H1 (cell line): ENCODE results near the gene ACSF3. TPM values are rescaled to one million over a fixed set of nuclear protein-coding genes. Genes with fewer than 3 reads are reported as not detected.
A peak's percentile ranks its signal among the peaks of the same experiment; 100 is the strongest.

Experiments used
- CTCF ChIA-PET: fragments of 300-600 bp; sonication (Branson Sonifier 250); formaldehyde crosslinking; loops from one replicate; lab custom pipeline; 2021; ENCODE audit not compliant: partially characterized antibody; lab: Charles Lee
- POLR2A ChIA-PET: fragments of 300-600 bp; sonication (Branson Sonifier 250); formaldehyde crosslinking; loops from one replicate; lab custom pipeline; 2021; ENCODE audit warnings: inconsistent platforms; ENCODE audit not compliant: partially characterized antibody; lab: Charles Lee
- DNase-seq, 2 experiments: peaks; one replicate each; pipeline versions ENCODE4 v3.0.0 to v3.0.0-alpha.2; 2010 to 2022; ENCODE audit warnings: low spot score in 2 of 2, low read depth in 1 of 2, mixed read lengths in 1 of 2
- FAIRE-seq: peaks from 2 replicates; lab custom pipeline; 2011; peaks lifted over from hg19 to GRCh38; lab: Jason Lieb, UNC
- H2AFZ ChIP-seq: 2 replicates; pipeline ENCODE4 v1.8.1; 2012; ENCODE audit warnings: low read length, inconsistent platforms
- H2AK5ac ChIP-seq: 2 replicates; pipeline ENCODE4 v1.6.1; 2013; ENCODE audit warnings: low read depth, low read length
- H2BK120ac ChIP-seq: replicated peaks from 2 replicates; pipeline ENCODE3; 2013; ENCODE audit warnings: low read depth, low read length, inconsistent platforms
- H2BK12ac ChIP-seq: 2 replicates; pipeline ENCODE4 v1.6.1; 2013; ENCODE audit warnings: low read depth, low read length
- H2BK15ac ChIP-seq: 2 replicates; pipeline ENCODE4 v1.6.1; 2013; ENCODE audit warnings: low read length
- H2BK20ac ChIP-seq: 2 replicates; pipeline ENCODE4 v1.6.1; 2013; ENCODE audit warnings: low read length
- H2BK5ac ChIP-seq: 2 replicates; pipeline ENCODE4 v1.6.1; 2013; ENCODE audit warnings: low read depth, low read length
- H3K14ac ChIP-seq: 2 replicates; pipeline ENCODE4 v1.6.1; 2013; ENCODE audit warnings: inconsistent platforms; ENCODE audit not compliant: insufficient read length
- H3K18ac ChIP-seq: 2 replicates; pipeline ENCODE4 v1.6.1; 2013; ENCODE audit warnings: low read length; ENCODE audit errors: extremely low read depth
- H3K23ac ChIP-seq: 2 replicates; pipeline ENCODE4 v1.6.1; 2013; ENCODE audit warnings: inconsistent platforms; ENCODE audit not compliant: insufficient read length
- H3K23me2 ChIP-seq: 2 replicates; pipeline ENCODE4 v1.6.1; 2013; ENCODE audit warnings: low read depth, low read length
- H3K27ac ChIP-seq: 2 replicates; pipeline ENCODE4 v1.6.1; 2011; ENCODE audit warnings: low read depth, low read length, inconsistent platforms
- H3K27me3 ChIP-seq, 4 experiments: replicated peaks in 1 of 4; 1 replicate in 1 of 4; 2 replicates in 3 of 4; pipeline versions ENCODE4 v1.6.1 to v1.8.1; 2011 to 2013; ENCODE audit warnings: low read length in 3 of 4, mild to moderate bottlenecking in 3 of 4, inconsistent platforms in 2 of 4, mixed read lengths in 2 of 4, moderate library complexity in 1 of 4; ENCODE audit not compliant: control insufficient read depth in 3 of 4, insufficient read depth in 3 of 4; ENCODE audit errors: extremely low read depth in 1 of 4
- H3K36me3 ChIP-seq, 4 experiments: 2 replicates each; pipeline versions ENCODE4 v1.6.1 to v1.8.1; 2011 to 2013; ENCODE audit warnings: mild to moderate bottlenecking in 4 of 4, low read length in 3 of 4, moderate library complexity in 2 of 4, control low read depth in 1 of 4, inconsistent platforms in 1 of 4; ENCODE audit not compliant: insufficient read depth in 4 of 4, control insufficient read depth in 2 of 4
- H3K4ac ChIP-seq: replicated peaks from 2 replicates; pipeline ENCODE3; 2013; ENCODE audit warnings: low read length, low read depth, mixed read lengths, inconsistent platforms; ENCODE audit not compliant: insufficient read length
- H3K4me1 ChIP-seq, 4 experiments: replicated peaks in 1 of 4; 1 replicate in 1 of 4; 2 replicates in 3 of 4; pipeline versions ENCODE4 v1.6.1 to v1.8.1; 2011 to 2013; ENCODE audit warnings: low read length in 3 of 4, inconsistent platforms in 2 of 4, mixed read lengths in 1 of 4; ENCODE audit not compliant: insufficient read depth in 4 of 4, control insufficient read depth in 3 of 4
- H3K4me2 ChIP-seq, 2 experiments: 2 replicates each; pipeline versions ENCODE4 v1.6.1 to v1.8.1; 2011 to 2013; ENCODE audit warnings: low read depth in 2 of 2, low read length in 2 of 2, control low read depth in 1 of 2, inconsistent platforms in 1 of 2, mild to moderate bottlenecking in 1 of 2; ENCODE audit not compliant: insufficient read depth in 1 of 2
- H3K4me3 ChIP-seq, 4 experiments: fragments of 200-600, 300-600 bp in 1 of 4; sonication (generic), shearing (Covaris generic), sonication (Bioruptor Twin) in 1 of 4; 2 replicates each; pipeline versions ENCODE4 v1.5.1 to v1.8.1; 2011 to 2016; ENCODE audit warnings: low read length in 4 of 4, low read depth in 3 of 4, control low read depth in 2 of 4, inconsistent platforms in 2 of 4, mild to moderate bottlenecking in 2 of 4, mixed read lengths in 1 of 4, moderate library complexity in 1 of 4; ENCODE audit not compliant: insufficient read depth in 2 of 4; ENCODE audit errors: extremely low read depth in 1 of 4
- H3K56ac ChIP-seq: replicated peaks from 2 replicates; pipeline ENCODE3; 2013; ENCODE audit warnings: low read depth, mild to moderate bottlenecking, mixed read lengths, low read length, inconsistent platforms; ENCODE audit not compliant: insufficient read length
- H3K79me1 ChIP-seq: 2 replicates; pipeline ENCODE4 v1.6.1; 2013; ENCODE audit warnings: low read depth, low read length, control low read depth
- H3K79me2 ChIP-seq, 2 experiments: 2 replicates each; pipeline versions ENCODE4 v1.6.1 to v1.8.1; 2012 to 2013; ENCODE audit warnings: low read length in 2 of 2, mild to moderate bottlenecking in 2 of 2, inconsistent platforms in 1 of 2; ENCODE audit not compliant: insufficient read depth in 2 of 2, control insufficient read depth in 1 of 2
- H3K9ac ChIP-seq, 4 experiments: replicated peaks in 1 of 4; 1 replicate in 1 of 4; 2 replicates in 3 of 4; pipeline versions ENCODE4 v1.6.1 to v1.8.1; 2011 to 2013; ENCODE audit warnings: low read depth in 3 of 4, low read length in 3 of 4, control low read depth in 2 of 4, mild to moderate bottlenecking in 2 of 4, moderate library complexity in 2 of 4, inconsistent platforms in 1 of 4; ENCODE audit errors: extremely low read depth in 1 of 4
- H3K9me3 ChIP-seq, 2 experiments: 2 replicates each; pipeline versions ENCODE4 v1.6.1 to v1.8.1; 2012 to 2013; ENCODE audit warnings: mild to moderate bottlenecking in 2 of 2, moderate library complexity in 2 of 2, control low read depth in 1 of 2, inconsistent platforms in 1 of 2, low read depth in 1 of 2, low read length in 1 of 2, mixed read lengths in 1 of 2; ENCODE audit not compliant: insufficient read depth in 2 of 2
- H4K20me1 ChIP-seq, 2 experiments: replicated peaks in 1 of 2; 2 replicates each; pipeline versions ENCODE3 to v1.8.1; 2011 to 2013; ENCODE audit warnings: inconsistent platforms in 2 of 2, low read length in 2 of 2, mild to moderate bottlenecking in 1 of 2; ENCODE audit not compliant: insufficient read depth in 2 of 2, control insufficient read depth in 1 of 2
- H4K5ac ChIP-seq: 2 replicates; pipeline ENCODE4 v1.6.1; 2013; ENCODE audit warnings: low read length, low read depth, mixed read lengths, inconsistent platforms; ENCODE audit not compliant: insufficient read length
- H4K8ac ChIP-seq: 2 replicates; pipeline ENCODE4 v1.8.0; 2013; ENCODE audit warnings: mild to moderate bottlenecking, moderate library complexity, low read length, inconsistent platforms; ENCODE audit not compliant: insufficient read depth; ENCODE audit errors: extremely low read depth
- H4K91ac ChIP-seq: replicated peaks from 2 replicates; pipeline ENCODE3; 2013; ENCODE audit warnings: low read length, mixed read lengths, inconsistent platforms; ENCODE audit not compliant: insufficient read length
- CTCF ChIP-seq, 3 experiments: IDR thresholded peaks; 1 replicate in 2 of 3; 2 replicates in 1 of 3; pipeline versions ENCODE4 v1.5.1 to v1.6.1; 2011; ENCODE audit warnings: low read length in 3 of 3, mild to moderate bottlenecking in 3 of 3, inconsistent platforms in 2 of 3, low read depth in 1 of 3, moderate library complexity in 1 of 3; ENCODE audit not compliant: insufficient read depth in 1 of 3; ENCODE audit errors: control extremely low read depth in 1 of 3
- EGR1 ChIP-seq: IDR thresholded peaks from 2 replicates; pipeline ENCODE4 v1.6.1; 2011; ENCODE audit warnings: low read depth, low read length, borderline replicate concordance
- GTF2F1 ChIP-seq: IDR thresholded peaks from 2 replicates; pipeline ENCODE4 v1.6.1; 2012; ENCODE audit warnings: low read depth, low read length, improper control_type of control experiment, borderline replicate concordance
- HDAC6 ChIP-seq: IDR thresholded peaks from one replicate; pipeline ENCODE4 v1.7.1; 2012; ENCODE audit warnings: low read depth, mild to moderate bottlenecking, inconsistent platforms, low read length, moderate library complexity
- JUN ChIP-seq: IDR thresholded peaks from 2 replicates; pipeline ENCODE4 v1.6.1; 2011; ENCODE audit warnings: low read depth, mild to moderate bottlenecking, improper control_type of control experiment, low read length
- MAX ChIP-seq: IDR thresholded peaks from 2 replicates; pipeline ENCODE4 v1.6.1; 2012; ENCODE audit warnings: inconsistent platforms
- SUZ12 ChIP-seq: fragments of 200-600 bp; sonication (generic); IDR thresholded peaks from 2 replicates; pipeline ENCODE4 v1.6.1; 2012; ENCODE audit warnings: mild to moderate bottlenecking, inconsistent platforms, low read length, moderate library complexity, mixed read lengths
- TCF12 ChIP-seq: IDR thresholded peaks from 2 replicates; pipeline ENCODE4 v1.6.1; 2011; ENCODE audit warnings: low read depth, mild to moderate bottlenecking, low read length
- WGBS, 2 experiments: shearing (Covaris generic) in 1 of 2; methylation state at CpG; one replicate each; pipeline versions ENCODE4 v1.1.6 to v1.1.7; 2013 to 2015; ENCODE audit warnings: low lambda C conversion rate in 2 of 2, mixed read lengths in 2 of 2, inconsistent platforms in 1 of 2, low coverage in 1 of 2, missing lambda C conversion rate in 1 of 2; ENCODE audit not compliant: insufficient replicate concordance in 2 of 2, insufficient coverage in 1 of 2, insufficient read length in 1 of 2; ENCODE audit errors: extremely low coverage in 1 of 2, missing lambda C conversion rate in 1 of 2; 5-methylcytosine and 5-hydroxymethylcytosine counted together
- polyA plus RNA-seq, 7 experiments: library from polyadenylated mRNA; depleted of rRNA in 3 of 7; stranded (reverse) in 5 of 7; unstranded in 2 of 7; fragments of >200 nt in 5 of 7; fragments of 200-250 nt in 2 of 7; gene quantifications; 1 replicate in 5 of 7; 2 replicates in 1 of 7; 4 replicates in 1 of 7; pipeline versions ENCODE4 v1.2.1 to v1.2.3, GENCODE V29; 2011 to 2013; ENCODE audit warnings: missing spikeins in 2 of 7, mixed read lengths in 2 of 7
- total RNA-seq: library from RNA; stranded (reverse); fragmentation: NEBNext Ultra II Directional; extraction: Animal tissue kit (Norgen Biotek cat#: 25700); gene quantifications from 2 replicates; pipeline ENCODE4 v1.2.1, GENCODE V29; 2021

Gene ACSF3
- total and polyA plus RNA-seq, 2 of the 8 experiments (the other 6 are each of a cell fraction or from before 2014, with no cell fraction given) = 15.6 to 22.9 TPM

GRCh38 chr16:89170346-89171215 lies 76.9 kb downstream of the ACSF3 start:
- ChIA-PET POLR2A (interaction anchor here (1.1 kb wide), 2 partner anchors 11 to 361 kb away, joined by 3 to 4 read pairs; no protein-coding TSS in a partner anchor), CTCF (interaction anchor here (0.6 to 1.8 kb wide), 6 partner anchors 9 to 360 kb away, joined by 3 to 4 read pairs (median 3); no protein-coding TSS in a partner anchor)
- peak overlapping the region; percentile 14 to 64 (median 54); a peak in 7 of 8 replicates for H3K4me3 ChIP-seq
- TF ChIP-seq MAX (0 out of 2 replicates have a peak, but pooled peaks have one; percentile 20), JUN (no peak), GTF2F1 (no peak), CTCF (IDR thresholded peaks at IDR 0.05; ENCODE audit: control extremely low read depth in 1 of 3, insufficient read depth in 1 of 3, low read depth in 1 of 3, low read length in 3 of 3) (peak in 2 of 3 experiments; percentile 17 to 23; a peak in 2 of 4 replicates), TCF12 (0 out of 2 replicates have a peak, but pooled peaks have one; percentile 27), HDAC6 (no peak), SUZ12 (no peak), EGR1 (no peak)

More at GRCh38 chr16:89170346-89171215, 76.9 kb downstream of the ACSF3 start:
- Histone ChIP-seq H3K79me1 (no peaks in the 10 kb centered on the region), H2BK5ac (no peak overlapping the region), H2AK5ac (no peak overlapping the region), H4K91ac (no peak overlapping the region), H4K8ac (peak overlapping the region; percentile 57), H2BK20ac (no peak overlapping the region), H3K14ac (no peak overlapping the region), H3K36me3 (no peaks in the 10 kb centered on the region), H3K27ac (no peak overlapping the region), H3K4ac (no peak overlapping the region), H3K23me2 (peaks cover 5% of the 10 kb centered on the region), H4K5ac (no peak overlapping the region), H2BK120ac (no peak overlapping the region), H3K9me3 (no peaks in the 10 kb centered on the region), H3K79me2 (no peaks in the 10 kb centered on the region), H3K9ac (no peak overlapping the region), H3K4me2 (peak overlapping the region; percentile 65 to 99), H3K23ac (no peak overlapping the region), H3K56ac (no peak overlapping the region), H2BK12ac (peak overlapping the region; percentile 27; the same call in 1 of the 2 replicates), H2AFZ (peak overlapping the region; percentile 90; the same call in 1 of the 2 replicates), H2BK15ac (0 out of 2 replicates have a peak overlapping the region, but pooled peaks have one; percentile 46), H4K20me1 (peaks cover 0 to 3% of the 10 kb centered on the region in 2 experiments), H3K18ac (no peak overlapping the region; the same call in 1 of the 2 replicates), H3K27me3 (peaks cover 0 to 7% (median 4%) of the 10 kb centered on the region in 4 experiments; a peak in 4 of 7 replicates), H3K4me1 (peaks cover 0 to 33% (median 23%) of the 10 kb centered on the region in 4 experiments; a peak in 6 of 7 replicates)
- DNase-seq (peak; percentile 44 to 89), FAIRE-seq (no peak)
- 15% methylated on average over 24 of the region's 34 CpGs; no CpG with 5 or more reads in 1 of the 2 experiments for WGBS, 2 experiments
